Smooth muscle cell (in vitro differentiated cells): ENCODE results near the gene YIPF2. TPM values are rescaled to one million over a fixed set of nuclear protein-coding genes. Genes with fewer than 3 reads are reported as not detected.

ENCODE experiments used
- DNase-seq: peaks from one replicate; lab custom pipeline; 2025; ENCODE audit not compliant: unreplicated experiment; lab: John Stamatoyannopoulos, UW
- H2AFZ ChIP-seq: fragments of 200-600 bp; sonication (generic); 2 replicates; pipeline ENCODE4 v1.6.0; 2016; ENCODE audit warnings: antibody characterized with exemption, low read depth, mild to moderate bottlenecking
- H3F3A ChIP-seq: fragments of 200-600 bp; sonication (generic); 2 replicates; pipeline ENCODE4 v1.6.0; 2017; ENCODE audit warnings: antibody characterized with exemption, low read depth
- H3K27ac ChIP-seq: fragments of 200-600 bp; sonication (generic); 2 replicates; pipeline ENCODE4 v1.5.1; 2016; ENCODE audit warnings: low read depth, mild to moderate bottlenecking
- H3K27me3 ChIP-seq: fragments of 200-600 bp; sonication (generic); 2 replicates; pipeline ENCODE4 v1.6.1; 2016; ENCODE audit warnings: low read depth, mild to moderate bottlenecking
- H3K36me3 ChIP-seq: fragments of 200-600 bp; sonication (generic); 2 replicates; pipeline ENCODE4 v1.5.1; 2016; ENCODE audit warnings: low read depth
- H3K4me1 ChIP-seq: fragments of 200-600 bp; sonication (generic); 2 replicates; pipeline ENCODE4 v1.5.1; 2016; ENCODE audit warnings: low read depth
- H3K4me2 ChIP-seq: fragments of 200-600 bp; sonication (generic); 2 replicates; pipeline ENCODE4 v1.6.0; 2016; ENCODE audit warnings: mild to moderate bottlenecking
- H3K4me3 ChIP-seq: fragments of 200-600 bp; sonication (generic); 2 replicates; pipeline ENCODE4 v1.5.1; 2016; ENCODE audit warnings: mild to moderate bottlenecking
- H3K79me2 ChIP-seq: fragments of 200-600 bp; sonication (generic); 2 replicates; pipeline ENCODE4 v1.6.0; 2016; ENCODE audit warnings: low read depth, mild to moderate bottlenecking
- H3K9ac ChIP-seq: fragments of 200-600 bp; sonication (generic); 2 replicates; pipeline ENCODE4 v1.6.0; 2016; ENCODE audit warnings: low read depth
- H3K9me3 ChIP-seq: fragments of 200-600 bp; sonication (generic); replicated peaks from 2 replicates; pipeline ENCODE4 v1.5.1; 2016; ENCODE audit warnings: low read depth
- H4K20me1 ChIP-seq: fragments of 200-600 bp; sonication (generic); 2 replicates; pipeline ENCODE4 v1.6.0; 2016; ENCODE audit warnings: low read depth
- CTCF ChIP-seq: fragments of 200-600 bp; sonication (generic); IDR thresholded peaks from 2 replicates; pipeline ENCODE4 v1.5.1; 2017; ENCODE audit warnings: borderline replicate concordance, mild to moderate bottlenecking, antibody characterized with exemption; ENCODE audit not compliant: insufficient read depth, poor library complexity, severe bottlenecking
- WGBS: methylation state at CpG from one replicate; pipeline ENCODE4 v1.1.7; 2016; ENCODE audit warnings: low lambda C conversion rate; 5-methylcytosine and 5-hydroxymethylcytosine counted together
- polyA plus RNA-seq: library from polyadenylated mRNA; unstranded; fragments of >200 nt; fragmentation: Nextera tagmentation; extraction: Ambion mirVana; gene quantifications from 2 replicates; pipeline ENCODE4 v1.2.1, GENCODE V29; 2016
- total RNA-seq: library from RNA; depleted of rRNA; stranded (reverse); fragments of >200 nt; gene quantifications from 2 replicates; pipeline ENCODE4 v1.2.3, GENCODE V29; 2014

The YIPF2 gene
- total and polyA plus RNA-seq, 2 experiments from 2014 or later, result 90.6 to 106 TPM

GRCh38 chr19:10920288-10920655 lies 8.2 kb downstream of the YIPF2 start:
- TF ChIP-seq CTCF, result no peak
- Histone ChIP-seq H3K27ac (no peak overlapping the region), H3K79me2 (no peaks in the 10 kb centered on the region), H3K4me2 (no peak overlapping the region), H3K4me1 (no peaks in the 10 kb centered on the region), H3K27me3 (no peaks in the 10 kb centered on the region), H2AFZ (no peak overlapping the region), H3K9ac (no peak overlapping the region), H3K9me3 (no peaks in the 10 kb centered on the region), H3F3A (no peaks in the 10 kb centered on the region), H3K4me3 (no peak overlapping the region), H3K36me3 (no peaks in the 10 kb centered on the region), H4K20me1 (peaks cover 18% of the 10 kb centered on the region)
- DNase-seq, result no peak
- 100% methylated on average over 10 of the region's 10 CpGs for WGBS

- H3K9me3 ChIP-seq, result no peaks in the 10 kb centered on the region
- no peaks in the 10 kb centered on the region for H3K79me2 ChIP-seq
- H3K27ac ChIP-seq, result no peak overlapping the region
- no peak for TF ChIP-seq CTCF
- no peaks in the 10 kb centered on the region for H3K36me3 ChIP-seq
- peaks cover 18% of the 10 kb centered on the region for H4K20me1 ChIP-seq
- no peak for DNase-seq
- no peaks in the 10 kb centered on the region for H3K27me3 ChIP-seq
- no peak overlapping the region for H3K4me2 ChIP-seq
- no peak overlapping the region for H3K9ac ChIP-seq
- H3K4me3 ChIP-seq, result no peak overlapping the region
- no peaks in the 10 kb centered on the region for H3K4me1 ChIP-seq
- H3F3A ChIP-seq, result no peaks in the 10 kb centered on the region
- WGBS, result 94% methylated on average over 25 of the region's 26 CpGs
- H2AFZ ChIP-seq, result no peak overlapping the region
Measured at GRCh38 chr19:10919352-10920287, 8.8 kb downstream of the YIPF2 start.

GRCh38 chr19:10918359-10918758 lies 10.1 kb downstream of the YIPF2 start:
- Histone ChIP-seq H3K79me2 (no peaks in the 10 kb centered on the region), H3K27ac (no peak overlapping the region), H3K36me3 (no peaks in the 10 kb centered on the region), H2AFZ (no peak overlapping the region), H3K27me3 (no peaks in the 10 kb centered on the region), H3K9ac (no peak overlapping the region), H4K20me1 (peaks cover 14% of the 10 kb centered on the region), H3K4me3 (no peak overlapping the region), H3K9me3 (no peaks in the 10 kb centered on the region), H3F3A (no peaks in the 10 kb centered on the region), H3K4me1 (no peaks in the 10 kb centered on the region), H3K4me2 (no peak overlapping the region)
- TF ChIP-seq CTCF, result no peak
- WGBS, result 96% methylated on average over 11 of the region's 11 CpGs
- DNase-seq, result no peak
